Measurements from ENCODE around the gene TMOD2. TPM values are rescaled to one million over a fixed set of nuclear protein-coding genes. Genes with fewer than 3 reads are reported as not detected.
A peak's percentile ranks its signal among the peaks of the same experiment; 100 is the strongest.

The TMOD2 gene
- total RNA-seq, 1 experiment from 2014 or later = 2.8 TPM

GRCh38 chr15:51801391-51801835 is 50.0 kb downstream of the TMOD2 start:
- BruUV-seq (replicated peaks) = no TSS peak
- peaks cover 7% of the 10 kb centered on the region for H3K4me1 Mint-ChIP-seq (ENCODE audit: insufficient read depth, unreplicated experiment)
- CTCF ChIA-PET = interaction anchor here (0.6 to 1.2 kb wide), 6 partner anchors 20 to 125 kb away, joined by 3 to 4 read pairs (median 3); no protein-coding TSS in a partner anchor
- DNase-seq (ENCODE audit: unreplicated experiment) = peak; percentile 46
- H3K27me3 Mint-ChIP-seq (ENCODE audit: insufficient read depth, unreplicated experiment) = no peaks in the 10 kb centered on the region
- no peaks in the 10 kb centered on the region for H3K9me3 Mint-ChIP-seq (ENCODE audit: unreplicated experiment)
- peak; percentile 32 for TF ChIP-seq CTCF (IDR thresholded peaks at IDR 0.05; ENCODE audit: unreplicated experiment)
- intact Hi-C loops (cut with micrococcal nuclease) = no loop called here
- POLR2A ChIA-PET = interaction anchor here (0.6 kb wide), 1 partner anchor 52 kb away, joined by 3 read pairs; no protein-coding TSS in a partner anchor
- H3K4me3 Mint-ChIP-seq (ENCODE audit: unreplicated experiment) = no peak overlapping the region
- H3K36me3 Mint-ChIP-seq (ENCODE audit: insufficient read depth, unreplicated experiment) = peaks cover 9% of the 10 kb centered on the region
- H3K27ac Mint-ChIP-seq (ENCODE audit: low read depth, unreplicated experiment) = no peak overlapping the region

DNA sequence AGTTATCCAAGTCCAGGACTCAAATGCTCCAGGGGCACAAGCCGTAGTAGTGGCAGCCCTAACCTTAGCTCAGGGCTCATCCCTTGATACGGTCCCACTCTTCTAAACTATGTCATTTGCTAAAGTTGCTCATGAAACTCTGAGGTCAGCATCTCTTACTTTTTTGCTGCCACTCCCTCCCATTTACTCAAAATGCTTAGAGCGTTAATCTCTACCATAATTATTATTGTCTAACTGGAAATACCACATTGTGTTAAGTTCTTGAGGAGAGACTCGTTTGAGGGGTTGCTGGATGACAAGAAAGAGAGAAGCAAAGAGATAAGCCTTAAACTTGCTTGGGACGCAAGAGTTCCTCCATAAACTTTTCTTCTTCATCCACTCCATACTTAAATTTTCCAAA is 51.2 kb downstream of the TMOD2 start:
- no peaks in the 10 kb centered on the region for H3K4me1 Mint-ChIP-seq (ENCODE audit: insufficient read depth, unreplicated experiment)
- intact Hi-C loops (cut with micrococcal nuclease) = no loop called here

GRCh38 chr15:51803965-51804364 is 52.6 kb downstream of the TMOD2 start:
- CTCF ChIA-PET = interaction anchor here (0.7 kb wide), 1 partner anchor 38 kb away, joined by 3 read pairs; no protein-coding TSS in a partner anchor
- intact Hi-C loops (cut with micrococcal nuclease) = no loop called here
- DNase-seq (ENCODE audit: unreplicated experiment) = no peak
- BruUV-seq (replicated peaks) = no TSS peak
- POLR2A ChIA-PET = interaction anchor here (0.6 to 1.3 kb wide), 3 partner anchors 24 to 216 kb away, joined by 3 to 4 read pairs (median 3); no protein-coding TSS in a partner anchor
- Mint-ChIP-seq H3K4me1 (ENCODE audit: insufficient read depth, unreplicated experiment) (no peaks in the 10 kb centered on the region), H3K27ac (ENCODE audit: low read depth, unreplicated experiment) (no peak overlapping the region), H3K4me3 (ENCODE audit: unreplicated experiment) (no peak overlapping the region), H3K36me3 (ENCODE audit: insufficient read depth, unreplicated experiment) (peaks cover 9% of the 10 kb centered on the region), H3K27me3 (ENCODE audit: insufficient read depth, unreplicated experiment) (no peaks in the 10 kb centered on the region), H3K9me3 (ENCODE audit: unreplicated experiment) (no peaks in the 10 kb centered on the region)
- TF ChIP-seq CTCF (IDR thresholded peaks at IDR 0.05; ENCODE audit: unreplicated experiment) = no peak

More for the DNA sequence above, 51.2 kb downstream of the TMOD2 start:
- Mint-ChIP-seq H3K27ac (ENCODE audit: low read depth, unreplicated experiment) (no peak overlapping the region), H3K9me3 (ENCODE audit: unreplicated experiment) (no peaks in the 10 kb centered on the region), H3K27me3 (ENCODE audit: insufficient read depth, unreplicated experiment) (no peaks in the 10 kb centered on the region), H3K36me3 (ENCODE audit: insufficient read depth, unreplicated experiment) (peaks cover 9% of the 10 kb centered on the region), H3K4me3 (ENCODE audit: unreplicated experiment) (no peak overlapping the region)
- TF ChIP-seq CTCF (IDR thresholded peaks at IDR 0.05; ENCODE audit: unreplicated experiment) = no peak
- POLR2A ChIA-PET = no interaction called here
- DNase-seq (ENCODE audit: unreplicated experiment) = no peak
- CTCF ChIA-PET = interaction anchor here (0.6 to 1.2 kb wide), 4 partner anchors 26 to 167 kb away, joined by 3 to 4 read pairs (median 4); no protein-coding TSS in a partner anchor
- no TSS peak for BruUV-seq (replicated peaks)

DNA sequence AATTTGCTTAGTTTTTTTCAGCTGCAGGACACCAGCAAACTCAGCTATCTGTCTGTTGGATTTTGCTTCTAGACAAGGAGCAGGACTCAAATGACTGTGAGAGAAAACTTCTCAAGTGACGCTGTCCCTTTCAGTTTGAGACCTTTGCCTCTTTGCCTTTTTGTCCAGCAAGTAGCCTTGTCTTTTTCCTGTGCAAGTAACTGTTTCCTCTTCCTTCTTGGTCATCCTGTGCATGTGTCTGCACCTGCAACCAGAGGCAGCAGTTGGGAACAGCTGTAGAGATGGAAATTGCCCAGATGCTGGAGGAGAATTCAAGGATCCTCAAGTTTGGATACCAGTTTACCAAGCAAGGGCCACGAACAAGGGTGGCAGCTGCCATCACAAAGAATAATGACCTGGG is 54.7 kb downstream of the TMOD2 start:
- ChIA-PET POLR2A (no interaction called here), CTCF (interaction anchor here (1.6 kb wide), 1 partner anchor 11 kb away, joined by 3 read pairs; no protein-coding TSS in a partner anchor)
- no peaks in the 10 kb centered on the region for H3K27me3 Mint-ChIP-seq (ENCODE audit: insufficient read depth, unreplicated experiment)
- BruUV-seq (replicated peaks) = no TSS peak
- no peak overlapping the region for H3K27ac Mint-ChIP-seq (ENCODE audit: low read depth, unreplicated experiment)
- TF ChIP-seq CTCF (IDR thresholded peaks at IDR 0.05; ENCODE audit: unreplicated experiment) = no peak
- H3K4me3 Mint-ChIP-seq (ENCODE audit: unreplicated experiment) = no peak overlapping the region
- H3K36me3 Mint-ChIP-seq (ENCODE audit: insufficient read depth, unreplicated experiment) = peaks cover 9% of the 10 kb centered on the region
- no peak for DNase-seq (ENCODE audit: unreplicated experiment)
- H3K4me1 Mint-ChIP-seq (ENCODE audit: insufficient read depth, unreplicated experiment) = no peaks in the 10 kb centered on the region
- no peaks in the 10 kb centered on the region for H3K9me3 Mint-ChIP-seq (ENCODE audit: unreplicated experiment)
- intact Hi-C loops (cut with micrococcal nuclease) = no loop called here

Data from MCF 10A (cell line).